CD4-positive, alpha-beta T cell (primary cell): ENCODE data around the gene CCR7. TPM values are rescaled to one million over a fixed set of nuclear protein-coding genes. Genes with fewer than 3 reads are reported as not detected.
A peak's percentile ranks its signal among the peaks of the same experiment; 100 is the strongest.

ENCODE experiments used
- ATAC-seq: fragments of 200-7000 bp; cut with Tn5 transposase; one replicate; pipeline ENCODE4 v1.10.0; 2022; ENCODE audit warnings: mild to moderate bottlenecking; ENCODE audit not compliant: poor library complexity
- CTCF ChIA-PET: fragments of 350-600 bp; sonication (Branson Sonifier 250); formaldehyde crosslinking; loops from one replicate; lab custom pipeline; 2021; ENCODE audit warnings: antibody characterized with exemption, inconsistent platforms; lab: Charles Lee
- POLR2A ChIA-PET: fragments of 350-600 bp; sonication (Branson Sonifier 250); formaldehyde crosslinking; loops from one replicate; lab custom pipeline; 2021; ENCODE audit warnings: antibody characterized with exemption, inconsistent platforms; lab: Charles Lee
- DNase-seq, 14 experiments: peaks; one replicate each; pipeline ENCODE4 v3.0.0-alpha.2; 2013 to 2020; ENCODE audit warnings: mixed read lengths in 2 of 14
- H3K27ac ChIP-seq, 2 donors: one replicate each; pipeline versions ENCODE4 v1.5.1 to v1.7.0; 2013; ENCODE audit warnings: low read length in 2 of 2, low read depth in 1 of 2, mild to moderate bottlenecking in 1 of 2
- H3K27me3 ChIP-seq, 2 experiments: 1 replicate in 1 of 2; 2 replicates in 1 of 2; pipeline versions ENCODE4 v1.6.1 to v1.7.0; 2013; ENCODE audit warnings: low read length in 2 of 2, control low read depth in 1 of 2, mild to moderate bottlenecking in 1 of 2, moderate library complexity in 1 of 2; ENCODE audit not compliant: insufficient read depth in 2 of 2, control insufficient read depth in 1 of 2
- H3K36me3 ChIP-seq: one replicate; pipeline ENCODE4 v1.6.1; 2013; ENCODE audit warnings: low read length, control low read depth; ENCODE audit not compliant: insufficient read depth
- H3K4me1 ChIP-seq: one replicate; pipeline ENCODE4 v1.6.1; 2013; ENCODE audit warnings: low read length, control low read depth; ENCODE audit not compliant: insufficient read depth
- H3K4me3 ChIP-seq: one replicate; pipeline ENCODE4 v1.5.1; 2013; ENCODE audit warnings: mild to moderate bottlenecking, low read length, moderate library complexity
- H3K9me3 ChIP-seq, 2 experiments: 1 replicate in 1 of 2; 2 replicates in 1 of 2; pipeline versions ENCODE4 v1.6.1 to v1.7.0; 2013; ENCODE audit warnings: low read length in 2 of 2, mild to moderate bottlenecking in 2 of 2, control low read depth in 1 of 2, moderate library complexity in 1 of 2; ENCODE audit not compliant: control insufficient read depth in 1 of 2, insufficient read depth in 1 of 2
- H3K27ac Mint-ChIP-seq: one replicate; pipeline ENCODE4 v1.8.0; 2020; ENCODE audit warnings: mixed read lengths
- H3K27me3 Mint-ChIP-seq: one replicate; pipeline ENCODE4 v1.8.0; 2021; ENCODE audit warnings: mixed read lengths
- H3K36me3 Mint-ChIP-seq: one replicate; pipeline ENCODE4 v1.8.0; 2021; ENCODE audit warnings: low read depth, mixed read lengths
- H3K4me1 Mint-ChIP-seq: one replicate; pipeline ENCODE4 v1.8.0; 2021; ENCODE audit warnings: low read depth, mixed read lengths
- H3K4me3 Mint-ChIP-seq: one replicate; pipeline ENCODE4 v1.8.0; 2020; ENCODE audit warnings: mild to moderate bottlenecking, mixed read lengths
- H3K9me3 Mint-ChIP-seq: one replicate; pipeline ENCODE4 v1.8.0; 2020; ENCODE audit warnings: mixed read lengths
- CTCF ChIP-seq: fragments of 200-600 bp; IDR thresholded peaks from one replicate; pipeline ENCODE4 v1.8.0; 2022; ENCODE audit warnings: antibody characterized with exemption, mild to moderate bottlenecking
- intact Hi-C, 2 experiments: fragments of 100-400 bp; cut with DNase I in 1 of 2; cut with micrococcal nuclease in 1 of 2; formaldehyde crosslinking; loops; one replicate each; pipeline versions ENCODE4 v1.15.1 to v1.9.0; 2023 to 2025; cut with DNase I, micrococcal nuclease
- total RNA-seq, 174 experiments: library from RNA in 2 of 174; stranded (reverse) in 2 of 174; gene quantifications; one replicate each; pipeline ENCODE4 v1.2.3 and lab custom pipeline; 2021 to 2026

CCR7 gene
- total RNA-seq, 2 experiments from 2014 or later, result 170 to 180 TPM

- H3K4me1 Mint-ChIP-seq, result peaks cover 72% of the 10 kb centered on the region
- no peak for ATAC-seq
These were observed 34.0 kb downstream of the CCR7 start for GRCh38 chr17:40531051-40531991.

GRCh38 chr17:40530531-40530994 lies 34.7 kb downstream of the CCR7 start:
- Histone ChIP-seq H3K4me3 (no peak overlapping the region), H3K36me3 (no peaks in the 10 kb centered on the region), H3K27me3 (no peaks in the 10 kb centered on the region), H3K9me3 (peaks cover 0 to 3% of the 10 kb centered on the region in 2 experiments), H3K27ac (no peak overlapping the region), H3K4me1 (peaks cover 68% of the 10 kb centered on the region)
- intact Hi-C loops, result loop anchor here (5.0 kb wide), 3 partner anchors 88 to 228 kb away; partner anchors contain the start of genes TOP2A (in 2 of the 2) and IGFBP4 (in 1 of the 2)
- ATAC-seq (no peak), DNase-seq (peak in 1 of 14 experiments; percentile 32)
- POLR2A ChIA-PET, result interaction anchor here (3.9 to 18.9 kb wide), 4 partner anchors 13 to 87 kb away, joined by 36 to 668 read pairs (median 87); partner anchors contain the start of genes CCR7 and IGFBP4
- CTCF ChIA-PET, result interaction anchor here (11.6 kb wide), 1 partner anchor 31 kb away, joined by 147 read pairs; the partner anchor contains the start of gene CCR7
- H3K27ac Mint-ChIP-seq, result peak overlapping the region; percentile 98
- TF ChIP-seq CTCF, result no peak
- peaks cover 6% of the 10 kb centered on the region for H3K36me3 Mint-ChIP-seq
- H3K27me3 Mint-ChIP-seq, result peaks cover 5% of the 10 kb centered on the region
- peaks cover 64% of the 10 kb centered on the region for H3K4me1 Mint-ChIP-seq
- H3K4me3 Mint-ChIP-seq, result peak overlapping the region; percentile 39
- peaks cover 2% of the 10 kb centered on the region for H3K9me3 Mint-ChIP-seq

More at GRCh38 chr17:40531051-40531991, 34.0 kb downstream of the CCR7 start:
- POLR2A ChIA-PET, result interaction anchor here (1.0 to 18.9 kb wide), 13 partner anchors 10 to 205 kb away, joined by 3 to 668 read pairs (median 24); partner anchors contain the start of genes CCR7, IGFBP4 and TOP2A
- intact Hi-C loops, result loop anchor here (5.0 kb wide), 3 partner anchors 89 to 229 kb away; partner anchors contain the start of genes TOP2A (in 2 of the 2) and IGFBP4 (in 1 of the 2)
- no peaks in the 10 kb centered on the region for H3K9me3 ChIP-seq
- no peaks in the 10 kb centered on the region for H3K36me3 ChIP-seq
- H3K4me1 ChIP-seq, result peaks cover 71% of the 10 kb centered on the region
- H3K4me3 ChIP-seq, result no peak overlapping the region
- no peak for TF ChIP-seq CTCF
- CTCF ChIA-PET, result interaction anchor here (0.6 to 11.6 kb wide), 10 partner anchors 16 to 247 kb away, joined by 3 to 147 read pairs (median 20); partner anchors contain the start of genes CCR7 and TOP2A
- Mint-ChIP-seq H3K4me3 (peak overlapping the region; percentile 8), H3K9me3 (no peaks in the 10 kb centered on the region), H3K36me3 (peaks cover 6% of the 10 kb centered on the region), H3K27me3 (peaks cover 5% of the 10 kb centered on the region), H3K27ac (peak overlapping the region; percentile 98)
- peak in 13 of 14 experiments; percentile 51 to 84 (median 72) for DNase-seq
- no peaks in the 10 kb centered on the region for H3K27me3 ChIP-seq
- no peak overlapping the region for H3K27ac ChIP-seq

- peaks cover 8% of the 10 kb centered on the region for H3K9me3 Mint-ChIP-seq
- POLR2A ChIA-PET, result interaction anchor here (3.9 to 18.9 kb wide), 4 partner anchors 12 to 86 kb away, joined by 36 to 668 read pairs (median 87); partner anchors contain the start of genes CCR7 and IGFBP4
- intact Hi-C loops, result loop anchor here (5.0 kb wide), 3 partner anchors 88 to 228 kb away; partner anchors contain the start of genes TOP2A (in 2 of the 2) and IGFBP4 (in 1 of the 2)
- Histone ChIP-seq H3K27me3 (no peaks in the 10 kb centered on the region), H3K9me3 (peaks cover 0 to 9% of the 10 kb centered on the region in 2 experiments), H3K4me1 (peaks cover 68% of the 10 kb centered on the region), H3K4me3 (no peak overlapping the region), H3K36me3 (no peaks in the 10 kb centered on the region), H3K27ac (no peak overlapping the region)
- H3K4me3 Mint-ChIP-seq, result no peak overlapping the region
- ATAC-seq (no peak), DNase-seq (peak in 1 of 14 experiments; percentile 8)
- peaks cover 59% of the 10 kb centered on the region for H3K4me1 Mint-ChIP-seq
- peak overlapping the region; percentile 98 for H3K27ac Mint-ChIP-seq
- no peak for TF ChIP-seq CTCF
- CTCF ChIA-PET, result interaction anchor here (0.7 to 11.6 kb wide), 2 partner anchors 32 to 50 kb away, joined by 3 to 147 read pairs; partner anchors contain the start of gene CCR7
- peaks cover 5% of the 10 kb centered on the region for H3K27me3 Mint-ChIP-seq
- peaks cover 10% of the 10 kb centered on the region for H3K36me3 Mint-ChIP-seq
These were observed 35.3 kb downstream of the CCR7 start for GRCh38 chr17:40529991-40530390.
